Iris pigment epithelial cell (primary cell): Measurements from ENCODE around the gene LTBP1.
"Not testable (repeated sequence)": the region's sequence is repeated elsewhere in the genome, so short reads cannot be mapped to it uniquely, and the experiment has no call there.

Source experiments
- DNase-seq: peaks from one replicate; pipeline ENCODE4 v3.0.0-alpha.2; 2011; ENCODE audit warnings: low read depth

Gene LTBP1

GRCh38 chr2:33432871-33433270, 486.1 kb downstream of the LTBP1 start:
- DNase-seq, result no peak

- DNase-seq, result no peak
These were observed 486.8 kb downstream of the LTBP1 start for GRCh38 chr2:33433279-33434235.

DNA sequence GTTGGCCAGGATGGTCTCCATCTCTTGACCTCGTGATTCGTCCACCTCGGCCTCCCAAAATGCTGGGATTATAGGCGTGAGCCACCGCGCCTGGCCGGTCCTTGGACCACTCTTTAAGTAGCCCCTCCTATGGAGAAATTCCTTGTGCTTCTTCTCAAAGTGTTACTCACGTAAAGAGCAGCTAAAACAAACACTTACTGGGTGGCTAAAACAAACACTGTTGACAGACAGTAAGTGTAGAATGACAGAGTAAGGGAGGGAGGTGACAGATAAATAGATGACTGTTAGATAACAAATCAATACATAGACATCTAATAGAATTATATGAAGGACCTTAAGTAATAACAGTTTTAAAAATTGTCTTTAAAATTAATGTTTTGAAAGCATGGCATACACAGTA, 488.8 kb downstream of the LTBP1 start:
- no peak for DNase-seq

DNA sequence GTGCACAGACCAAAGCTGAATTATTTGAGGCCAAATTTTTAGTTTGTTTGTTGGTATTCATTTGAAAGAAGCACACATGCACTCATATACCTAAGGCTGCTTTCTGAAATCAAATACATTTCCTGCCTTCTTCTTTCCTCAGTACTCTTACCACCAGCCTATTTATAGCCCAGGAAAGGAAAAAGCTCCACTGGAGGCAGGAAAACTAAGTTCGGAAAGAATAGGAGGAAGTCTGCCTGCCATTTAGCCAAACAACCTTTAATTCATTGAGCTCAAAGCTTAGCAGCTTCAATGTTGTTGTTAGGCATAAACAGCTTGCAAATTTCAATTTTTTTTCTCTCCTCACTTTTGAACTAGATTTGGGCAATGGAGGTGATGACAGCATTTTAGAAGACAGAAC, 489.3 kb downstream of the LTBP1 start:
- no peak for DNase-seq

DNA sequence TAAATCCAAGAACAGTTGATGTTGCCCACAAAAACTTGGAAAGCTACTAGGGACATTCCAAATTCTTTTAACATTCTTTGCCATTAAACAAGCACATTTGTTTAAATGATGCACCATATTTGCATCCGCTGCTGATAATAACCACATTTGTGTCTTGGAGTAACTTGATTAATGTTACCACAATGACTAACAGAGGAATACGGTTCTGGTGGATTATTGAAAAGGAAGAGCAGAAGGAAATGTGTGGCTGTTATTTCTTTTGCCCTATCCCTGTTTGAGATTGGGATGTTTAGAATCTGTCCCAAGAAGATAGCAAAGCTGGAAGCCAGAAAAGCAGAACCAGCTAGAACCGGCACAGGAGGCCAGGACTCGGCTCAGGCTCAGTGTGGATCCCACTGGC, 490.5 kb downstream of the LTBP1 start:
- DNase-seq, result peak; percentile 89

DNA sequence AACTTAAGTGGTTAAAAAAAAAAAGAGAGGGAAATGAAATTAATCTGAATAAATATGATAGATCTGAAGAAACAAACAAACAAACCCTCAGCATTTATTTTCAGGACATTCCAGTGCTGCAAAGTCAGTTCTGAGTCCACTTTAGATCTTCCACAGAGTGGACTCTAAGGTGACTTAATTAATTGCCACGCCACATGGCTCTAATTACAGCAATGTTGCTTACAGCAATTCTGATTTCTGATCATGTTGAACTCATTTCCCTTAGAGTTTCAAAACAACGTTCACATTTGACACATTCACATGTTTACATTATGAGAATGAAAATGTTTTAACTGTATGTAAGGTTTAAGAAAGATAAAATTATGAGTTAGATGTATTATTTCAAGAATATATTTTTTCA, 491.1 kb downstream of the LTBP1 start:
- DNase-seq, result no peak

DNA sequence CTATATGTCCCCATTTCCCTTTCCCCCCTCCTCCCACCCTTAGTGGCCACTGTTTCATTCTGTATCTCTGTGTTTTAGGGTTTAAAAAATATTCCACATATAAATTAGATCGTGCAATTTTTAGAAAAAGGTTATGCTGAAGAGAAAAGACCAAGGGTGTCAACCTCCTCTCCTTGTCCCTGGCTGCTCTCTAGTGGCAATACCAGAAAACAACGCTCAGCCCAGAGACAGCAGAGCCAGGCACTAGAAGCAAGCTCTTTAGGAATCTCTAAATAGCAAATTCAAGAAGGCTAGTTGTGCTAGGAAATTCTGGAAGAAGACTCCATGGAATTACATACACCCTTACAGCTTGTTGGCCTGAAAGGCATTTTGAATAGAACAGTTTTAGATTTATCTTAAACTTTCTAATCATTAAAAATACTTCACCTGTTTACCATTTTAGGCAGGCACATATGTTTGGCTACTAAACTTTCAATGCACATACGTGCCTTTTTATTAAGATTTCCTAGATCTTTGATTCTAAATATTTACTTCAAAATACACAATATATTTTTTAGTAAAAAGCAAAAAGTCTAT, 494.6 kb downstream of the LTBP1 start:
- DNase-seq, result peak; percentile 79

DNA sequence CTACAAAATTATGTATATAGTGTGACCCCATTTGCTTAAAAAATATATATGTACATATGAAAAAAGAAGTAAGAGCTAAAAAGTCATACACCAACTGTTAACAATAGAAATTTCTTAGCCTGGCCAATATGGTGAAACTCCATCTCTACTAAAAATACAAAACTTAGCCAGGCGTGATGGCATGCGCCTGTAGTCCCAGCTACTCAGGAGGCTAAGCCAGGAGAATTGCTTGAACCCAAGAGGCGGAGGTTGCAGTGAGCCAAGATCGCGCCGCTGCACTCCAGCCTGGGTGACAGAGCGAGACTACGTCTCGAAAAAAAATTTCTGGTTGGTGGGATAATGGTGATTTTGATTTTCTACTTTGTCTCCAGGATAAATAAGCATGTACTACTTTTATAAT, 495.3 kb downstream of the LTBP1 start:
- DNase-seq, result not testable (repeated sequence)

DNA sequence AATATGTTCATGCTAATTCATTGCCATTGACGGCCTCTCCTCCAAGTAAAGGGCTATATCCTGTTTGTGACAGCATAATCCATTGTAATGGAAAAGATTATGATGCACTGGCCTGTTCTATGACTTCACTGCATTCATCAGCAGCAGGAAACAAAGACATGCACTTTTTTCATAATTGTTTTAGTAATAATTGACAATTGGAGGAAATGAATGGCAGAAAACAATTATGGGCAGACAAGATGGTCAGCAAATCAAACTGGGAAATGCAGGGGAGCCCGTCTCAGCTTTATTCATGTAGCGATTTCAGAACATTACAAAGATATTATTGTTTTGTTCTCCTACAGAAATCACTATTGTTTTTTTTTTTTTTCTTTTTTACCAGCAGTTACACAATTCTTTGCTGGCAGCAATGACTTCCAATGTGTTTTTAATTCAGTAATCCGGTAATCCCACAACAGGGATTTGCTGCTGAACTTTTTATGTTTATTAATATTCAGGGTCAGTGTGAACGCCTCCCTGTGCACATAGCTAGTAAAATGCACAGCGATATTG, 495.9 kb downstream of the LTBP1 start:
- no peak for DNase-seq

GRCh38 chr2:33443274-33443829, 496.6 kb downstream of the LTBP1 start:
- peak; percentile 83 for DNase-seq

GRCh38 chr2:33444967-33445366, 498.2 kb downstream of the LTBP1 start:
- no peak for DNase-seq

DNA sequence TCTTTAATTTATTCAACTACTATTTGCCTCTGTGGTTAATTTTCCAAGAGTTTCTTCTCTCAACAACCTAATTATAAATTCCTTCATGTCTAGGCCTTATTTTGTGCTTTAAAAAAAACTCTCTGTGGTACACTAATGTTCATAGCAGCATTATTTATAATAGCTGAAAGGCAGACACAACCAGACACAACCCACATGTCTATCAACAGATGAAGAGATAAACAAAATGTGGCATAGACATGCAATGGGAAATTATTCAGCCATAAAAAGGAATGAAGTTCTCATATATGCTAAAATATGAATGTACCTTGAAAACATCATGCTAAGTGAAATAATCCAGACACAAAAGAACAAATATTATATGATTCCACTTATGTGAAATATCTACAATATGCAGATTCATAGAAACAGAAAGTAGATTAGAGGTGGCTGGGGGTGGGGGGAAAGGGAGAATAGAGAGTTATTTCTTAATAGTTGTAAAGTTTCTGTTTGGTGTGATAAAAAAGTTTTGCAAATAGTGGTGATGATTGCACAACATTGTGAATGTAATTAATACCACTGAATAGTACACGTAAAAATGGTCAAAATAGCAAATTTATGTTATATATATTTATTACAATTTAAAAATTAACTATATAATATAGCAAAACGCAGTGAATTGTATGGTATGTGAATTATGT, 501.6 kb downstream of the LTBP1 start:
- DNase-seq, result no peak
